Dermis blood vessel endothelial cell (primary cell): ENCODE data around the gene AP2A2. TPM values are rescaled to one million over a fixed set of nuclear protein-coding genes. Genes with fewer than 3 reads are reported as not detected.

Experiments
- DNase-seq: peaks from one replicate; pipeline ENCODE4 v3.0.0; 2010
- total RNA-seq: library from RNA; depleted of rRNA; stranded (reverse); fragments of >200 nt; gene quantifications from 2 replicates; pipeline ENCODE4 v1.2.3, GENCODE V29; 2014

The AP2A2 gene
- total RNA-seq, 1 donor from 2014 or later, result 51.1 TPM

DNA sequence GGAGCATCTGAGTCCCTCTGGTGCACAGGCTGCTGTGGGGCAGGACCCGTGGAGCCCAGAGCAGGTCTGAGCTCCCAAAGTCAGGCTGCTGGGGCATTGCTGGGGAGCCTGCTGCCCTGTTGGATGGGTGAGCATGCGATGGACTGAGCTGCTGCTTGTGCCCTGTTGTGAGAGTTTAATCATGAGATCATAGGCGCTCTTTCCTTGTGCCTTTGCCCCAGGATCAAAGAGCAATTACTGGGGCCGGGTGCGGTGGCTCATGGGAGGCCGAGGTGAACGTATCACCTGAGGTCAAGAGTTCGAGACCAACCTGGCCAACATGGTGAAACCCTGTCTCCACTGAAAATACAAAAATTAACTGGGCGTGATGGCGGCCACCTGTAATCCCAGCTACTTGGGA, 73.3 kb downstream of the AP2A2 start:
- no peak for DNase-seq

DNA sequence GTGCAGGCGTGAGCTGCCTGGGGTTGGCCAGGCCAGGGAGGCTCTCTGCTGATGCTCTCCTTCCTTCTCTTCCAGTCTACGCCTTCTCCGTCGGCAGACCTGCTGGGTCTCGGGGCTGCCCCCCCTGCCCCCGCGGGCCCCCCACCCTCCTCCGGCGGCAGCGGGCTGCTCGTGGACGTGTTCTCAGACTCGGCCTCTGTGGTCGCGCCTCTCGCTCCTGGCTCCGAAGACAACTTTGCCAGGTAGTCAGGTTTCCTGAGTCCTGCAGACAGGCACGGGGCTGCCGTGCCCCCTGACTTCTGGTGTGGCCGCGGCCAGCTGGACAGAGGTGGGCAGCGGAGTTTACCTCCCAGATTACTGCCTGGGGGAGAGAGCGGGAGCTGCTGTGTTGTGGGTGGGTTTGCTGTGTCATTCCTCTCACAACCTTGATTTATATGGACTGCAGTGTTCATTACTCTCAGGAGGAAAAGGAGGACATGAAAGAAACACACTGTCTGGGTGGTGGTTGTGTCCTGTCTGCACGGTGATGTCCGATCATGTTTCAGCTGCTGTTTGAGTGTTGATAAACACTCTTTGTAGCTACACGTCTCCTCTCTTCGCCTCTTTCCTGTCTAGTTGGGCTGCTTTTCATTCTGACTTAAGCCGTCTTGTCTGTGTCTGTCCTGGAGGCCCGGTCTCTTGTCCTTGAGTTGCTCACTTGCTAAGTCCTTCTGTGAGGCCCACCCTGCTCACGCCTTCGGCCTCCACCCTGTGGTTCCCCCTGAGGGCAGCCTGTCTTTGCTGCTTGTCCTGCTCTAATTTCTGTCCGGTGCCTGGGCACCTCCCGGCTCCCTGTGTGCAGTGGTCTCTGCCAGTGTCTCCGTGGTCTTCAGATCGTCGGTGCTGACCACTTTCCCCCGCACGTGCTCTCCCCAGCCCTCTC, 74.9 kb downstream of the AP2A2 start:
- DNase-seq, result no peak

DNA sequence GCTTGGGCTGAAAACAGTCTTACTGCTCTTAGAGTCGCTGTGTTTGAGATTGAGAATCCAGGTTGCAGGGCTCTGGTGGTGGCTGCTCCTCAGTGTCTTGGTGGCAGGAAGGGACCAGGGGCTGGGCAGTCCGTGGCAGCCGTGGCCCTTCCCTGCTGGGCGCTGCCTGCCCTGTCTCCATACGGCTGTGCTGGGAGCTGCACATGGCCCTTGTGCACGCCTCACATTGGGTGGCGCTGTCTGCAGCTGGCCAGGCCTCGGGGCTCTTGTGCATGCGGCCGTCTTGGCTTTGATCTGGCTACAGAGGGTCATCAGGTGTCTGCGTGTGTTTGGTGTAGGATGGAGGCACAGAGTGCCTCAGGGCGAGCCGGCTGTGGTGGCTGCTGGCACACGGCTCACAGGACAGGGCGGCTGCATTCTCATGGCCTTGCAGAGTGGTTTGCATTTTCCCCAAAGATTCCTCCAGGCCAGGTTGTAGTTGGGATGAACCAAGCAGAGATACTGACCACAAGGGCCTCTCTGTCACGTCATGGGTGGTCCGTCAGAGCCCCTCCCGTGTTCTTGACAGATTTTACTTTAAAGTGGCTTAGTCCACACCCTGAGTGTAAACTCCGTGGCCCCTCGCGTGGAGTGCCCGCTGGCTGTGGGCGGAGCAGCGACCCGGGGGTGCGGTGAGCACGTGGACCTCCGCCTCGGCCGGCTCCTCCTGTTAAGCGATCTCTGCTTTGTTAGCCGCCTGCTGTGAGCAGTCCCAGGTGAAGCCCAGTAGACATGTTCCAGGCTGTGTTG, 76.1 kb downstream of the AP2A2 start:
- DNase-seq, result no peak

DNA sequence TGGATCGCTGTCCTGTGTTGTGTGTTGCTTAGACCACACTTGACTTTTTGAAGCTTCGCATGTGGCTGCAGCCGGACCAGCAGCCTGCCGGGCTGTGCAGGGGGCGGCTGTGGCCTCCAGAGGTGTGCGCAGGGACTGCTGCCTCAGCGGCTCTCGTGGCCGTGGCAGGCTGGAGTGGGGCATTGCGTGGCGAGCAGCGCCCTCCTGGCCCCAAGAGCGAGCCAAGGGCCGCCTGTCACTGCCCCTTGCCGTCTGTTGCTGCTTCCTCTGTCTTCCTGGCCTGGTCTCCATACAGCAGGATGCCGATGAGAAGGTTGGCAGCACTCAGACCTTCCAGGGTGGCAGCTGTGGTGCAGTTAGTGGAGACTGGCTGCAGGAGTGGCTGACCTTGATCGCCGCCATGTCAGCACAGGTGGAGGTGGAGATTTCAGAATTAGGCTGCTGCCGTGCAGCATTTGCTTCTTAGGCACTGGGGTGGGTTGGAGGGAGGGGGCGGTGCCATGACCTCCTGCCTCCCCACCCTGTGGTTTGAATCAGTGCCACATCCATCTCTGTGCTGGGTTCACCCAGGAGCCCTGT, 76.8 kb downstream of the AP2A2 start:
- DNase-seq, result no peak

DNA sequence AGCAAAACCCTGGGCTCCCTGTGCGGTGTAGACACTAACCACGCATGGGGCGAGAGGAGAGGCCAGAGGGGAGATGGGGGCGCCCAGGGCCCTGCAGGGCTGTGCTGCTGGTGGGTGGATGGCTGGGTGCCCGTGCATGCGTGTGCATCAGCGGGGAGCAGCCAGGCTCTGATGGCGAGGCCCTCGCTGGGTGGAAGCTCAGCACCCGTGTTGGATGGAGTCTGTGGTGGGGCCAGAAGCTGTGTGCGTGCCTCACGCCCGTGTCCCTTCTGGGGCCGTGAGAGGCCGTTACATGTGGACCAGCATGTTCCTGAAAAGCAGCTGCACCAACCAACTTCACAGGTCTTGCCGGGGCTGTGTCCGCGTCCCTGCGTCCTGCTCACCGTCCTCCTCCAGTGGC, 77.5 kb downstream of the AP2A2 start:
- no peak for DNase-seq

DNA sequence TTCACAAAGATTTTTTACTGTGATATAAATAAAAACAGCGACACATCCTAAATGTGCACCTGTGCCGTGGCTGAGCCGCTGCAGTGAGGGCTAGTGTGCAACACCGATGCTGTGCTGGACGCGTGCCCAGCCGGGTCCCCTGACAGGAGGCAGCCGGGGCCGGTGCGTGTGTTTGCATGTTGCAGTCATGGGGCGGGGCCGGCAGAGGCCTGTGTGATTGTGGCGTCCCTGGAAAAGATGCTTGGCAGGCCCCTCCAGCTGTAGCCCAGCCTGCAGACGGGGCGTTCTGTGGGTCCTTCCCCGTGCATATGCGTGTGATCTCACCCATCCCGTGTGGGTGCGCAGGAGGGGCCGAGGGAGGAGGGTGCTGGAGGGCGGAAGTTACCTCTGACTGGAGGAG, 80.3 kb downstream of the AP2A2 start:
- DNase-seq, result no peak

DNA sequence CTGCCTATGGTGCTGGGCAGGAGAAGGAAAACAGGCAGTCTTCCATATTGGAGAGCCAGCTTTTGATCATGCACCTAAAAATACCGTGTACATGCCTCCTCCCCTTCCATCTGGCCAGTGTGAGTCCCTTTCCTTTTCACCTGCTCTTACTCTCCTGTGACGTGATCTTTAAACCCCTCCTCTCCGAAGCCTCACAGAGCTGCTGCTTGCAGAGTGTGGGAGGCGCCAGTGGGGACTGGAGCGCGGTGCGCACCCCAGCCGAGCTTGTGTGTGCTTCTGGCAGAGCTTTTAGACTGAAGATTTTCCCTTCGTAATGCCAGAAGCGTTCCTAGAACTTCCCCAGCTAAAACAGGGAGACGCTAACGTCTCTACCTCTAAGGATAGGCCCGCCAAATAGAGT, 81.1 kb downstream of the AP2A2 start:
- DNase-seq, result no peak

DNA sequence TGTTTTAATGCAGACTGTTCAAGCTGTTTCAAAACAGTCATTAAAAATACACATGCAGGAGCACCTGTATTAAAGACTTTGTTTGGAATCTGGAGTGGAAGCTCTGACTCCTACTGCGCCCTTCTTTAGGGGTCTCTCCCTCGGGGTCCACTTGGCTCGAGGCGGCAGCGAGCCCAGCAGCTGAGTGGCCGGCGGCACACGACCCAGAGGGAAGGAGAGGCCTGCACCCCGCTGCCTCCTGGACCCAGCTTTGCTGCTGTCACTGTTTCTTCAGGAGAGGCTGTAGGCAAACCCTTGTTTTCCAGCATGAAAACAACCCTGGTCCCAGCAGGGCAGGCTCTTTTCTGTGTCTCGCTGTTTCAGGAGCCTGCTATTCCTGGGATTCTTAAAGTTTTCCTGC, 81.6 kb downstream of the AP2A2 start:
- DNase-seq, result no peak

DNA sequence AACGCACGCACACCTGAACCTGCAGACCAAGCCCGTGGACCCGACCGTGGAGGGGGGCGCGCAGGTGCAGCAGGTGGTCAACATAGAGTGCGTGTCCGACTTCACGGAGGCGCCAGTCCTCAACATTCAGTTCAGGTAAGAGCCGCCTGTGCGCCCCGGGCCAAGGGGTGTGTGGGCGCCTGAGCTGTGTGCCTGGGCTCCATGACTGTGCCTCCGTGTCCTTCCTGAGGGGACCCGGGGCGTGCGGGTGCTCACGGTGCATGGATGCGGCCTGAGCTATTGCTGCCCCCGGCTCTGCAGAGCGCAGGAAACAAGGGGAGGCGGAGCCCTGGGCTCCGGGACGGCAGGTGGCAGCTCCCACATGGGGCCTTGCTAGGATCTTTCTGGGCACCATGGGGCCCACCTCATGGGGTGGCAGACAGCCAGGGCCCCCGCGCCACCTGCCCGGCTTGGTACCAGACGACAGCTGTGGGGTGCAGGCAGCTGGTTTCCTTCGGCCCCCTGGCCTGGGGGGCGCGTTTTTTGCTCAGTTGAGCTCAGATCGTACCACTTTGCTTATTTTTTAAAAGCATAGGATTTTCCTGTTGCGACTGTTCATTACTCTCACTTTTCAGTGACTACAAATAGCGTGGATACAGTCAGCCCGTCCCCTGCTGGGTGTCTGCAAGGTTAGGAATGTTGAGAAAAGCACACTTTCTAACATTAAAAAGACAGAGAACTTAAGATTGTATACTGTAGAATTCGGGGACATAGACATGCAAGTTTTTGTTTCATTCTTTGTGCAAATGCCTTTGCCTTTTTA, 82.5 kb downstream of the AP2A2 start:
- DNase-seq, result no peak

DNA sequence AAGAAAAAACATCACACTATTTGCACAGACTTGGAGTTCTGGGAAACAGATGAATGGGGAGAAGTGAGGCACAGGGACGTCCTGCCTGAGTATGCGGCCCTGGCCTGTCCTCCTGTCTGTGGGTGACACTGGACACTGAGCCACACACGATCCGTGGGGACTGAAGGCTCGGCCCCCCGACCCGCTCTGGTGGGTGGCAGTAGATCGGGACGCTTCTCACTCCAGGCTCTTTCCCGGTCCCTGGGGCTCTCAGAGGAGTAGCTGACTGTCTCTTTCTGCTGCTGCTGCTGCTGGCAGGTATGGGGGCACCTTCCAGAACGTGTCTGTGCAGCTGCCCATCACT, 83.1 kb downstream of the AP2A2 start:
- DNase-seq, result no peak

DNA sequence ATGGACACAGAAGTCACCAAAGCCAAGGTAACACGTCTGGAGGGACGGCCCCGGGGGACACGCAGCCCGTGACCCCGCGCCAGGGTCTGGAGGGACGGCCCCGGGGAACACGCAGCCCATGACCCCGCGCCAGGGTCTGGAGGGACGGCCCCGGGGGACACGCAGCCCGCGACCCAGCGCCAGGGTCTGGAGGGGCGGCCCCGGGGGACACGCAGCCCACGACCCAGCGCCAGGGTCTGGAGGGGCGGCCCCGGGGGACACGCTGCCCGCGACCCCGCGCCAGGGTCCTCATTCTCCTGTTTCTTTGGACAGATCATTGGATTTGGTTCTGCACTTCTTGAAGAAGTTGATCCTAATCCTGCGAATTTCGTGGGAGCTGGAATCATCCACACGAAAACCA, 83.7 kb downstream of the AP2A2 start:
- no peak for DNase-seq

DNA sequence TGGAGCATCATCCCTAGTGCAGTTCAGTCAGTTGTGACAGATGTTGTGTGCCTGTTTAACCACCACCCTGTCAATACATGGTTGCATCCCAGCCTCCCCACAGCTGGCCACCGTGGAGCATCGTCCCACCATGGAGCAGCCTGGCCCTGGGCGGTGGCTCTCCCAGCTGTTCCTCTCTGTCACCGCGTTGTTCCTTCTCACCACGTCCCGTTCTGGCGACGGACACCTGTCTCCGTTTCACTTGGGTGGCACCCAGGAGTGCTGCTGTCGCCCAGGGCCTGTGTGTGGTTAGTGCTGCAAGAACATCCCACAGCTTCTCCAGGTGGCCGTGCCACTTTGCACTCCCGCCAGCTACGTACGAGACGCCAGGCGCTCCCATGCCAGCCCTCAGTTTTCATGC, 84.3 kb downstream of the AP2A2 start:
- no peak for DNase-seq

DNA sequence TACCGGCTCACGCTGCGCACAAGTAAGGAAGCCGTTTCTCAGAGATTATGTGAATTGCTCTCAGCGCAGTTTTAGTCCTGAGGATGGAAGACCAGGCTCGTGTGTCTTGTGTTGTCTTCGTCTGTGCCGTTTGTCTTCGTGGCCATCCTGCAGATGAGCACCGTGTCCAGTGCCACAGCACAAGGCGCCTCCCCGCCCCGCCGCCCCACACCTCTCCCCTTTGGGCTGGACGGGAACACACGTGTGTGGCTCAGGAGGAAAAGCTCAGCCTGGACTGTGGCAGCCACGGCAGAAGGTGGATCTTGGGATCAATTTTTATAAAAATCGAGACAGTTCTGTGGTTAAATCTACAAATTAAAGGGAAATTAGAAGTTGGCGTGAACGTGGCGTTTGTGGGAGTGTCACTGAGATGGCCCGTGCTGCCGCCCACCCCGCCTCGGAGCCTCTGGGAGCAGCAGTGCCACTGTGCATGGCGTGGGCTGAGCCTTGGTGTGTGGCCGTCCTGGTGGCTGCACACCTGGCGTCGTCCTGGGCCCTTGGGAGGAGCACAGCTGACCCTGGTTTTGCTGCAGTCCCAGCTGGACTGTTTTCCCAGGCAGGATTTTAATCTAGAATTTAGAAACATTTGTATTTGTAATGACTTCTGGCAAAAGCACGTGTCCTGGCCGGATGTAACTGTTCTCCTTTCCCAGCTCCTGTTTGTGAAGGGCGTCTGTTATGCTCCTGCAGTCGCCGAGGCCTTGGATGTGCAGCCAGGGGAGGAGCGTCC, 85.1 kb downstream of the AP2A2 start:
- no peak for DNase-seq

DNA sequence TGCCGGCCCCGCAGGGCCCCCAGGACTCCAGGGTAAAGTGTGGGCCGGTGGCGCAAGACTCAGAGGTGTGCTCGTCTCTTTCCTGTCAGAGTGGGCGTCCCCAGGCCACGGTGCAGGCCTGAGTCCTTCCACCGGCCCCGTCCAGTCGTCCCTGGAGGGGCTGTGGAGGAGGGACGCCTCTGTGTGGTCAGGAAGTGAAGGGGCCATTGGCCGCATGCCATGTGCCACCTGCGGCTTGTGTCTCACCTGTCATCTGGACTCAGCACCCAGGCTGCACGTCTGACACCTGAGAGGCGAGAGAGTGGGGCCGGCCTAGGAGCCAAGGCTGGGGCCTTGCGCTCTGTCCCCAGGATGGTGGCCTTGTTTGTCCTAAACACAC, 85.6 kb downstream of the AP2A2 start:
- no peak for DNase-seq

DNA sequence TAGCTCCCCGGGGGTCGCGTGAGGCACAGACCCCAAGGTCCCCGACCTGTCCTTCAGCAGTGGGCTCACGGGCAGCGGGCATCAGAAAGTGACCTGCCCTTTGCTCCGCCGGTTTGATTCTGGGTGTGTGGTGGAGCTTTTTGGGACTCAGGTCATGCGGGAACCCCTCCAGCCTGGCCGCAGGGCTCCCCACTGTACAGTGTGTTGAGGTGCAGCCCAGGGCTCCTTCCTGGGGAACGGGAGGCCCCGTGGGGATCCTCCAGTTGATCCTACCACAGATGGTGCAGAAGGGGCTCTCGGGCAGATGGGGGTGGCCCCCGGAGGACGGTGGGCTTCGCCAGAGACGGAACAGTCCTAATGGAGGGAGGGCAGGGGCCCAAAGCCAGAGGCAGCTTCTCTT, 86.6 kb downstream of the AP2A2 start:
- DNase-seq, result no peak

DNA sequence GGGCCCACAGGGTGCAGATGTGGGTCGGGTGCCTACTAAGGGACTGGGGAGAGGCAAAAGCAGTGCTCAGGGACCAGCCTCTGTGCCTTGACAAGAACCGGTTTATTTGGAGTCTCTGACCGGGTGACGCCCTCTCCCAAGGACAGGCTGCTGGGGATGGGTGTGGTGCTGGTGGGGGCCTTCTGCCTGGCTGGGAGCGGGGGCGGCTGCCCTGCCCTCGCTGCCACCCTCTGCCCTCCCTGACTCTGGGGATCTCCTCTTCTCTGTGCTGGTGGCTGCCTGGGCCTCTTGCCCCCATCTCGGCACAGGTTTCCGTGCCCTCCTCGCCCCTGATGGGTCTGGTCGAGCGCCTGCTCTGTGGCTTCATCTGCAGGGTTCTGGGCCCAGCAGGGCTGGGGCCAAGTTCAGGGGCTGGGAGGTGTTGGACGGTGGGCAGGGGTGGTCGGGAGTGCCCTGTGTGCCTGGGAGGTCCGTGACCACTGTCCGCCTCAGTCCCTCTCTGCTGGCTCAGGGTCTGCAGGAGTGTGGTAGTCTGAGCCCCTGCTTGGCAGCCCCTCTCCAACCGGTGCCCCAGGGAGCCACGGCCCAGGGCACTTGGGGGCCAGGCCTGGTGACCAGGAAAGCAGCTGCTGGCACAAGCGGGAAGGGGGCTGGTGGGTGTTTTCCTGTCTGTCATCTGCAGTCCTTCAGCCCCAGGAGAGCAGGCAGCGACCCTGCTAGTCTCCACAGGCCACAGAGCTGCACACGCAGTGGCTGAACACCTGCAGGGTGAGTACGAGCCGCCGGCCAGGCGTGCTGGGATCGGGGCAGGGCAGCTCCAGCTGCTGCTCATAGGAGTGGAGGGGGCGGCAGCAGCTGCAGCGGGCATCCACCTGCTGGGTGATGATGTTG, 87.3 kb downstream of the AP2A2 start:
- DNase-seq, result no peak

DNA sequence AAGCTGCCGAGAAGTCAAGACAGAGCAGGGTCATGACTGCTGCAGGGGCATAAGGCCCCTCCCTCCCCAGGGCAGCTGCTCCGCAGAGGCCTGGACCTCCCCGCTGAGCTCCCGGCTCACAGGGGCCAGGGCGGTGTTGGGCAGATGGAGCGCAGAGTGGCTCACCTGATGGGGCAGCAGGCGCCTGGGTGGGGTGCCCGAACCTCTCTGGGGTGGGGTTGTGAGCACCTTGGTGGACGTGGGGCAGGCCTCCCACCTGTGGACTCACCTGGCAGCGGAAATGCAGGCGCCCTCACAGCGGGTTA, 87.9 kb downstream of the AP2A2 start:
- DNase-seq, result no peak

DNA sequence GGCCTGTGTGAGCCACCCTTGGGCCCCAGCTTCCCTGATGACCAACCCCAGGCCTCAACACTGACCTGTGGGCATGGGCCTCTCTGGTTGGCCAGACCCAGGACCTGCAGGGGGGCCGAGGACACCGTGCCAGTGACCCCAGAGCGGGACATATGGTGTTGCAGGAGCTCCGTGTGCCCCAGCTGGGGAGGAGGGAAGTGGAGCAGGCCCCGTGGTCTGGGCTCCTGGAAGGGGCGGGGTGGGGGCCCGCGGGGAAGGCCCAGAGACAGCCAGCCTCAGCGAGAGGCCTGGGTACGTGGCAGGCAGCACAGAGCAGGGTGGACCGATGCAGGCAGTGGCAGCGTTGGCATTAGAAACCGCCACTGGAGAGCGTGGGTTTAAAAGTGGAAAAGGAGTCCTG, 88.6 kb downstream of the AP2A2 start:
- no peak for DNase-seq

DNA sequence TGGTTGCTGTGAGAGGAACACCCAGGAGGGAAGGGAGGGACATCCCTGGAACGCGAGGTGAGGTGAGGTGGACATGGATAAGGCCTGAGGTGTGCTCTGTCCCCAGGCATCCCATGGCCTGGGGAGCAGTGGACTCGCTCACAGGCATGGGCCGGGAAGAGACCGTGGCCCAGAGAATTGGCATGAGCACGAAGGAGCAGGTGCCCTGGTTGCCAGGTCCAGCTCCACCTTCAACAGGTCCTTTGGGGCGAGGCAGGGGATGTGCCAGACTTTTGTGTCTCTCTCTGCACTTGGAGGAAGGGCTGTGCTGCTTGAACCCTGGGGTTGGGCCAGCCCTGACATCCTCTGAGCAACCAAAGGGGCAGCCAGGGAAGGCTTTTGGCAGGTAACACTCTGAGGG, 89.4 kb downstream of the AP2A2 start:
- no peak for DNase-seq

DNA sequence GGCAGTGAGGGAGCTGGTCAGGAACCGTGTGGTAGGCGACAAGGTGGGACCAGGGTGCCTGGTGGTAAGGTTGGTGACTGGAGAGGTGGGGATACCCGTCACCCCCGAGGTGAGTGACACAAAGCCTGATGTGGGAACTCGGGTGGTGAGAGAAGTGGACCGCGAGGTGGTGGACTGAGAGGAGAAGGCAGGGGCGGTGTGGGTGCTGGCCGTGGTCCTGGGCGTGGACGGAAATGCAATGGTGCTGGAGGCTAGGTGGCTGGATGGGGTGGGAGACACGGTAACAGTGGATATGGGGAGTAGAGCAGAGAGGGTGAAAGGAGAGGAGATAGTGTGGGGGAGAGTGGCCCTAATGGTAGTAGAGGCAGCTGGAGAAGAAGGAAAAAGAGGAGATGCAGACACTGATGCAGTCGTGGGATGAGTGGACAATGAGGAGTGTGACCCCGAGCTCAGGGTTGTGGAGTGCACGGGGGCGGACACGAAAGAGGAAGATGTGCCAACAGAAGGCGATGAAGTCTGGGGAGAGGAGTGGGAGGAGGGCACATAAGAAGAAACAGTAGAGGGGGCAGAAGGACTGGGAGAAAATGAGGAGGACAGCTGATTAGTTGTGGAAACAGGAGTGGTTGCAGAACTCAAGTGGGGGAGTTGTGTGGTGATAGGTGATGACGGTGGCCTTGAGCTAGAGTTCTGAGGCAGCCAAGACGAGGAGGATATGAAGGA, 90.3 kb downstream of the AP2A2 start:
- no peak for DNase-seq
